PC-9 (cell line): ENCODE results near the gene TIAM2. TPM values are rescaled to one million over a fixed set of nuclear protein-coding genes. Genes with fewer than 3 reads are reported as not detected.

ENCODE experiments used
- BruUV-seq: library from RNA; stranded (reverse); fragments of 400-500 nt; replicated peaks from 2 replicates; lab custom pipeline; 2021; lab: Mats Ljungman, UMichigan
- CTCF ChIA-PET: fragments of 300-600 bp; sonication (Branson Sonifier 250); formaldehyde crosslinking; loops from one replicate; lab custom pipeline; 2022; ENCODE audit warnings: antibody characterized with exemption; lab: Charles Lee
- POLR2A ChIA-PET: fragments of 300-600 bp; sonication (Branson Sonifier 250); formaldehyde crosslinking; loops from one replicate; lab custom pipeline; 2022; ENCODE audit warnings: antibody characterized with exemption; ENCODE audit not compliant: unreplicated experiment; lab: Charles Lee
- DNase-seq, 2 experiments: peaks; one replicate each; pipeline versions ENCODE4 v3.0.0 to v3.0.0-alpha.2; 2015 to 2022; ENCODE audit warnings: mixed read lengths in 1 of 2
- H2AFZ ChIP-seq: fragments of 200-600 bp; sonication (generic); 2 replicates; pipeline ENCODE4 v1.8.1; 2017; ENCODE audit warnings: antibody characterized with exemption
- H3F3A ChIP-seq: fragments of 200-600 bp; sonication (generic); 2 replicates; pipeline ENCODE4 v1.8.1; 2017; ENCODE audit warnings: antibody characterized with exemption, mild to moderate bottlenecking, low read depth; ENCODE audit not compliant: insufficient read depth
- H3K27ac ChIP-seq: fragments of 200-600 bp; sonication (generic); 2 replicates; pipeline ENCODE4 v1.6.1; 2016; ENCODE audit warnings: mixed run types
- H3K27me3 ChIP-seq: fragments of 200-600 bp; sonication (generic); 2 replicates; pipeline ENCODE4 v1.6.1; 2016; ENCODE audit warnings: low read depth, mixed run types; ENCODE audit not compliant: insufficient read depth
- H3K36me3 ChIP-seq: fragments of 200-600 bp; sonication (generic); 2 replicates; pipeline ENCODE4 v1.6.1; 2016; ENCODE audit warnings: low read depth, mixed run types
- H3K4me1 ChIP-seq: fragments of 200-600 bp; sonication (generic); replicated peaks from 2 replicates; pipeline ENCODE4 v1.6.1; 2016; ENCODE audit warnings: mixed run types; ENCODE audit not compliant: insufficient read depth
- H3K4me2 ChIP-seq: fragments of 200-600 bp; sonication (generic); 2 replicates; pipeline ENCODE4 v1.6.1; 2017; ENCODE audit warnings: mixed run types
- H3K4me3 ChIP-seq: fragments of 200-600 bp; sonication (generic); 2 replicates; pipeline ENCODE4 v1.6.1; 2016; ENCODE audit warnings: mixed run types
- H3K79me2 ChIP-seq: fragments of 200-600 bp; sonication (generic); 2 replicates; pipeline ENCODE4 v1.6.1; 2017; ENCODE audit warnings: low read depth, mixed run types
- H3K9me2 ChIP-seq: fragments of 200-600 bp; sonication (generic); 2 replicates; pipeline ENCODE4 v1.8.1; 2017; ENCODE audit warnings: mild to moderate bottlenecking; ENCODE audit not compliant: insufficient read depth
- H3K9me3 ChIP-seq: fragments of 200-600 bp; sonication (generic); 2 replicates; pipeline ENCODE4 v1.8.1; 2016; ENCODE audit warnings: low read depth; ENCODE audit not compliant: insufficient read depth
- H4K20me1 ChIP-seq: fragments of 200-600 bp; sonication (generic); 2 replicates; pipeline ENCODE4 v1.8.1; 2017; ENCODE audit not compliant: insufficient read depth
- CTCF ChIP-seq: fragments of 200-600 bp; sonication (generic); conservative IDR thresholded peaks from 2 replicates; pipeline ENCODE4 v1.6.1; 2017; ENCODE audit warnings: mixed run types, antibody characterized with exemption, mild to moderate bottlenecking, moderate library complexity
- EZH2 ChIP-seq: fragments of 200-600 bp; sonication (generic); IDR thresholded peaks from 2 replicates; pipeline ENCODE4 v1.8.0; 2017; ENCODE audit warnings: antibody characterized with exemption, low read depth
- intact Hi-C: fragments of 100-400 bp; cut with micrococcal nuclease; formaldehyde crosslinking; loops from one replicate; pipeline ENCODE4 v1.10.0; 2022; ENCODE audit not compliant: unreplicated experiment
- total RNA-seq: library from RNA; stranded (reverse); gene quantifications from 2 replicates; pipeline ENCODE4 v1.2.3, GENCODE V29; 2021

TIAM2 gene
- total RNA-seq, 1 experiment from 2014 or later = 11.4 TPM

GRCh38 chr6:155042983-155043382 lies 47.9 kb downstream of the TIAM2 start:
- Histone ChIP-seq H3K27ac (no peak overlapping the region), H3K36me3 (no peaks in the 10 kb centered on the region), H3F3A (no peaks in the 10 kb centered on the region), H3K79me2 (no peaks in the 10 kb centered on the region), H3K27me3 (no peaks in the 10 kb centered on the region), H4K20me1 (no peaks in the 10 kb centered on the region), H2AFZ (no peak overlapping the region), H3K4me3 (no peak overlapping the region), H3K4me1 (no peaks in the 10 kb centered on the region), H3K4me2 (no peak overlapping the region), H3K9me2 (no peaks in the 10 kb centered on the region), H3K9me3 (no peaks in the 10 kb centered on the region)
- ChIA-PET POLR2A (no interaction called here), CTCF (no interaction called here)
- DNase-seq = no peak
- no TSS peak for BruUV-seq
- intact Hi-C loops = no loop called here
- no peak for TF ChIP-seq CTCF
- TF ChIP-seq EZH2 = no peak

- Histone ChIP-seq H3K4me3 (no peak overlapping the region), H3K27ac (no peak overlapping the region), H3K4me1 (no peaks in the 10 kb centered on the region), H3F3A (no peaks in the 10 kb centered on the region), H3K79me2 (no peaks in the 10 kb centered on the region), H3K9me3 (no peaks in the 10 kb centered on the region), H2AFZ (no peak overlapping the region), H4K20me1 (no peaks in the 10 kb centered on the region), H3K9me2 (no peaks in the 10 kb centered on the region), H3K36me3 (no peaks in the 10 kb centered on the region), H3K27me3 (no peaks in the 10 kb centered on the region), H3K4me2 (no peak overlapping the region)
- DNase-seq = no peak
- no peak for TF ChIP-seq CTCF
- TF ChIP-seq EZH2 = no peak
- no TSS peak for BruUV-seq
- CTCF ChIA-PET = no interaction called here
- intact Hi-C loops = no loop called here
- POLR2A ChIA-PET = no interaction called here
Measured at GRCh38 chr6:155045561-155046404, 50.7 kb downstream of the TIAM2 start.

GRCh38 chr6:155047523-155047922 lies 52.4 kb downstream of the TIAM2 start:
- Histone ChIP-seq H3K4me3 (no peak overlapping the region), H3K9me3 (no peaks in the 10 kb centered on the region), H3F3A (no peaks in the 10 kb centered on the region), H4K20me1 (no peaks in the 10 kb centered on the region), H3K4me2 (no peak overlapping the region), H3K9me2 (no peaks in the 10 kb centered on the region), H3K36me3 (no peaks in the 10 kb centered on the region), H3K4me1 (no peaks in the 10 kb centered on the region), H3K27ac (no peak overlapping the region), H2AFZ (no peak overlapping the region), H3K27me3 (no peaks in the 10 kb centered on the region), H3K79me2 (no peaks in the 10 kb centered on the region)
- TF ChIP-seq CTCF (no peak), EZH2 (no peak)
- DNase-seq = no peak
- POLR2A ChIA-PET = no interaction called here
- intact Hi-C loops = no loop called here
- no TSS peak for BruUV-seq
- CTCF ChIA-PET = no interaction called here
